Hepatocyte (in vitro differentiated cells): ENCODE results near the gene MSLN. TPM values are rescaled to one million over a fixed set of nuclear protein-coding genes. Genes with fewer than 3 reads are reported as not detected.
"Not testable (repeated sequence)": the region's sequence is repeated elsewhere in the genome, so short reads cannot be mapped to it uniquely, and the experiment has no call there.

Experiments used
- DNase-seq: peaks from one replicate; pipeline ENCODE4 v3.0.0-alpha.2; 2016; ENCODE audit warnings: low spot score
- H2AFZ ChIP-seq: fragments of 200-600 bp; sonication (generic); 2 replicates; pipeline ENCODE4 v1.6.0; 2016; ENCODE audit warnings: antibody characterized with exemption, mild to moderate bottlenecking
- H3K27ac ChIP-seq: fragments of 200-600 bp; sonication (generic); 2 replicates; pipeline ENCODE4 v1.5.1; 2016; ENCODE audit warnings: mild to moderate bottlenecking
- H3K27me3 ChIP-seq: fragments of 200-600 bp; sonication (generic); 2 replicates; pipeline ENCODE4 v1.6.1; 2016
- H3K36me3 ChIP-seq: fragments of 200-600 bp; sonication (generic); replicated peaks from 2 replicates; pipeline ENCODE4 v1.5.1; 2016; ENCODE audit warnings: low read depth; ENCODE audit not compliant: insufficient read depth
- H3K4me1 ChIP-seq: fragments of 200-600 bp; sonication (generic); 2 replicates; pipeline ENCODE4 v1.5.1; 2016; ENCODE audit warnings: mild to moderate bottlenecking, moderate library complexity; ENCODE audit not compliant: insufficient read depth
- H3K4me2 ChIP-seq: fragments of 200-600 bp; sonication (generic); 2 replicates; pipeline ENCODE4 v1.6.0; 2016
- H3K4me3 ChIP-seq: fragments of 200-600 bp; sonication (generic); 2 replicates; pipeline ENCODE4 v1.5.1; 2016; ENCODE audit warnings: mild to moderate bottlenecking
- H3K79me2 ChIP-seq: fragments of 200-600 bp; sonication (generic); 2 replicates; pipeline ENCODE4 v1.6.0; 2017; ENCODE audit warnings: mild to moderate bottlenecking
- H3K9me2 ChIP-seq: fragments of 200-600 bp; sonication (generic); replicated peaks from 2 replicates; pipeline ENCODE4 v1.6.0; 2017; ENCODE audit warnings: mild to moderate bottlenecking; ENCODE audit not compliant: insufficient read depth
- H3K9me3 ChIP-seq: fragments of 200-600 bp; sonication (generic); 2 replicates; pipeline ENCODE4 v1.5.1; 2016; ENCODE audit warnings: low read depth, mild to moderate bottlenecking
- H4K20me1 ChIP-seq: fragments of 200-600 bp; sonication (generic); 2 replicates; pipeline ENCODE4 v1.6.0; 2016; ENCODE audit warnings: mild to moderate bottlenecking; ENCODE audit not compliant: insufficient read depth, poor library complexity, severe bottlenecking
- CTCF ChIP-seq: fragments of 200-600 bp; sonication (generic); IDR thresholded peaks from 2 replicates; pipeline ENCODE4 v1.5.1; 2016; ENCODE audit warnings: antibody characterized with exemption, mild to moderate bottlenecking; ENCODE audit not compliant: poor library complexity
- EZH2 ChIP-seq: fragments of 200-600 bp; sonication (generic); IDR thresholded peaks from 2 replicates; pipeline ENCODE4 v1.6.1; 2016; ENCODE audit warnings: antibody characterized with exemption, mild to moderate bottlenecking, borderline replicate concordance
- EZH2phosphoT487 ChIP-seq: fragments of 200-600 bp; sonication (generic); IDR thresholded peaks from one replicate; pipeline ENCODE4 v1.6.1; 2018; ENCODE audit warnings: antibody characterized with exemption, mild to moderate bottlenecking, low read depth, moderate library complexity; ENCODE audit not compliant: unreplicated experiment, severe bottlenecking
- WGBS: methylation state at CpG from one replicate; pipeline ENCODE4 v1.1.6; 2016; ENCODE audit warnings: low lambda C conversion rate; ENCODE audit errors: missing lambda C conversion rate; 5-methylcytosine and 5-hydroxymethylcytosine counted together
- polyA plus RNA-seq: library from polyadenylated mRNA; unstranded; fragments of >200 nt; fragmentation: Nextera tagmentation; extraction: Ambion mirVana; gene quantifications from 2 replicates; pipeline ENCODE4 v1.2.1, GENCODE V29; 2016
- total RNA-seq: library from RNA; depleted of rRNA; stranded (reverse); fragments of >200 nt; gene quantifications from 2 replicates; pipeline ENCODE4 v1.2.3, GENCODE V29; 2014

MSLN gene
- total and polyA plus RNA-seq, 2 experiments from 2014 or later = 2.4 to 8.0 TPM

GRCh38 chr16:712740-713250 is 47.7 kb upstream of the MSLN start:
- not testable (repeated sequence) for H3K4me2 ChIP-seq
- 46% methylated on average over 13 of the region's 13 CpGs for WGBS

DNA sequence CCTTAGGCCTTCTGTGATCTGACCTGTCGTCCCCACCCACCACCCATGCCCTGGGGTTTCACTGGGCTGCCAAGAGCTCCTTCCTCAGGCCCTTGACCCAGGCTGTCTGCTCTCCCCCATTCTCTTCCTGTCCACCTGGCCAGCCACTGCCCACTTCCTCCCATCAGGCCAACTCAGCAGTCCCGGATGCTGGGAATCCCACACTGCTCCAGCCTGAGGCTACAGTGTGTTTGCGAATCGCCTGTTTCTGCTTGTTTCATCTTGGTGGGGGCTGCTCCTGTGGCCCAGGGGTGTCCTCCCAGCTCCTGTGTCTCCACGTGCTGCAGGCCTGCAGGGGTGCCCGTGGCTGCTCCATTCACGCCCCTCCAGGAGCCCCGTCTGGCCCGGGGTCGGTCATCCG is 46.5 kb upstream of the MSLN start:
- H3K4me1 ChIP-seq = peaks cover 11% of the 10 kb centered on the region
- H3K4me3 ChIP-seq = no peak overlapping the region
- no peak overlapping the region for H3K4me2 ChIP-seq
- no peaks in the 10 kb centered on the region for H3K36me3 ChIP-seq
- no peak overlapping the region for H3K27ac ChIP-seq
- DNase-seq = no peak
- H3K9me3 ChIP-seq = no peaks in the 10 kb centered on the region
- no peaks in the 10 kb centered on the region for H4K20me1 ChIP-seq
- no peaks in the 10 kb centered on the region for H3K9me2 ChIP-seq
- H2AFZ ChIP-seq = no peak overlapping the region
- TF ChIP-seq EZH2 (no peak), EZH2phosphoT487 (no peak), CTCF (no peak)
- H3K27me3 ChIP-seq = peaks cover 37% of the 10 kb centered on the region
- 87% methylated on average over 11 of the region's 11 CpGs for WGBS
- H3K79me2 ChIP-seq = no peaks in the 10 kb centered on the region

More at GRCh38 chr16:712740-713250, 47.7 kb upstream of the MSLN start:
- DNase-seq = peak; percentile 67
- not testable (repeated sequence) for H3K27ac ChIP-seq, H3K36me3 ChIP-seq, H2AFZ ChIP-seq, H3K9me3 ChIP-seq, H3K79me2 ChIP-seq, H4K20me1 ChIP-seq, H3K4me3 ChIP-seq, H3K9me2 ChIP-seq
- TF ChIP-seq CTCF = peak; percentile 41
- peaks cover 11% of the 10 kb centered on the region for H3K4me1 ChIP-seq
- peaks cover 47% of the 10 kb centered on the region for H3K27me3 ChIP-seq

- Histone ChIP-seq H3K27me3 (peaks cover 30% of the 10 kb centered on the region), H2AFZ (peak within 1 kb of the TSS; percentile 45), H3K79me2 (no peaks in the 10 kb centered on the region), H3K9me3 (no peaks in the 10 kb centered on the region), H4K20me1 (peaks cover 1% of the 10 kb centered on the region), H3K9me2 (no peaks in the 10 kb centered on the region), H3K4me2 (peak within 1 kb of the TSS; percentile 97), H3K36me3 (no peaks in the 10 kb centered on the region), H3K4me1 (peaks cover 13% of the 10 kb centered on the region), H3K4me3 (no peak within 1 kb of the TSS), H3K27ac (no peak within 1 kb of the TSS)
- WGBS = 19% methylated on average over 48 of the region's 108 CpGs
- DNase-seq = peak; percentile 95
- TF ChIP-seq EZH2 (no peak), EZH2phosphoT487 (no peak), CTCF (no peak)
Observed at GRCh38 chr16:714558-715476, 45.7 kb upstream of the MSLN start, which contains the start of gene METRN. Gene METRN (plus strand): TSS chr16:715118. CDS start chr16:715290, 172 bp downstream.
